H1 (cell line): ENCODE measurements around the gene DGKI. TPM values are rescaled to one million over a fixed set of nuclear protein-coding genes. Genes with fewer than 3 reads are reported as not detected.

Source experiments
- CTCF ChIA-PET: fragments of 300-600 bp; sonication (Branson Sonifier 250); formaldehyde crosslinking; loops from one replicate; lab custom pipeline; 2021; ENCODE audit not compliant: partially characterized antibody; lab: Charles Lee
- POLR2A ChIA-PET: fragments of 300-600 bp; sonication (Branson Sonifier 250); formaldehyde crosslinking; loops from one replicate; lab custom pipeline; 2021; ENCODE audit warnings: inconsistent platforms; ENCODE audit not compliant: partially characterized antibody; lab: Charles Lee
- DNase-seq, 2 experiments: peaks; one replicate each; pipeline versions ENCODE4 v3.0.0 to v3.0.0-alpha.2; 2010 to 2022; ENCODE audit warnings: low spot score in 2 of 2, low read depth in 1 of 2, mixed read lengths in 1 of 2
- FAIRE-seq: peaks from 2 replicates; lab custom pipeline; 2011; peaks lifted over from hg19 to GRCh38; lab: Jason Lieb, UNC
- H2AFZ ChIP-seq: 2 replicates; pipeline ENCODE4 v1.8.1; 2012; ENCODE audit warnings: low read length, inconsistent platforms
- H2AK5ac ChIP-seq: 2 replicates; pipeline ENCODE4 v1.6.1; 2013; ENCODE audit warnings: low read depth, low read length
- H2BK120ac ChIP-seq: replicated peaks from 2 replicates; pipeline ENCODE3; 2013; ENCODE audit warnings: low read depth, low read length, inconsistent platforms
- H2BK12ac ChIP-seq: 2 replicates; pipeline ENCODE4 v1.6.1; 2013; ENCODE audit warnings: low read depth, low read length
- H2BK15ac ChIP-seq: 2 replicates; pipeline ENCODE4 v1.6.1; 2013; ENCODE audit warnings: low read length
- H2BK20ac ChIP-seq: 2 replicates; pipeline ENCODE4 v1.6.1; 2013; ENCODE audit warnings: low read length
- H2BK5ac ChIP-seq: 2 replicates; pipeline ENCODE4 v1.6.1; 2013; ENCODE audit warnings: low read depth, low read length
- H3K14ac ChIP-seq: 2 replicates; pipeline ENCODE4 v1.6.1; 2013; ENCODE audit warnings: inconsistent platforms; ENCODE audit not compliant: insufficient read length
- H3K18ac ChIP-seq: 2 replicates; pipeline ENCODE4 v1.6.1; 2013; ENCODE audit warnings: low read length; ENCODE audit errors: extremely low read depth
- H3K23ac ChIP-seq: 2 replicates; pipeline ENCODE4 v1.6.1; 2013; ENCODE audit warnings: inconsistent platforms; ENCODE audit not compliant: insufficient read length
- H3K23me2 ChIP-seq: 2 replicates; pipeline ENCODE4 v1.6.1; 2013; ENCODE audit warnings: low read depth, low read length
- H3K27ac ChIP-seq: 2 replicates; pipeline ENCODE4 v1.6.1; 2011; ENCODE audit warnings: low read depth, low read length, inconsistent platforms
- H3K27me3 ChIP-seq, 4 experiments: replicated peaks in 1 of 4; 1 replicate in 1 of 4; 2 replicates in 3 of 4; pipeline versions ENCODE4 v1.6.1 to v1.8.1; 2011 to 2013; ENCODE audit warnings: low read length in 3 of 4, mild to moderate bottlenecking in 3 of 4, inconsistent platforms in 2 of 4, mixed read lengths in 2 of 4, moderate library complexity in 1 of 4; ENCODE audit not compliant: control insufficient read depth in 3 of 4, insufficient read depth in 3 of 4; ENCODE audit errors: extremely low read depth in 1 of 4
- H3K36me3 ChIP-seq, 4 experiments: 2 replicates each; pipeline versions ENCODE4 v1.6.1 to v1.8.1; 2011 to 2013; ENCODE audit warnings: mild to moderate bottlenecking in 4 of 4, low read length in 3 of 4, moderate library complexity in 2 of 4, control low read depth in 1 of 4, inconsistent platforms in 1 of 4; ENCODE audit not compliant: insufficient read depth in 4 of 4, control insufficient read depth in 2 of 4
- H3K4ac ChIP-seq: replicated peaks from 2 replicates; pipeline ENCODE3; 2013; ENCODE audit warnings: low read length, low read depth, mixed read lengths, inconsistent platforms; ENCODE audit not compliant: insufficient read length
- H3K4me1 ChIP-seq, 4 experiments: replicated peaks in 1 of 4; 1 replicate in 1 of 4; 2 replicates in 3 of 4; pipeline versions ENCODE4 v1.6.1 to v1.8.1; 2011 to 2013; ENCODE audit warnings: low read length in 3 of 4, inconsistent platforms in 2 of 4, mixed read lengths in 1 of 4; ENCODE audit not compliant: insufficient read depth in 4 of 4, control insufficient read depth in 3 of 4
- H3K4me2 ChIP-seq, 2 experiments: 2 replicates each; pipeline versions ENCODE4 v1.6.1 to v1.8.1; 2011 to 2013; ENCODE audit warnings: low read depth in 2 of 2, low read length in 2 of 2, control low read depth in 1 of 2, inconsistent platforms in 1 of 2, mild to moderate bottlenecking in 1 of 2; ENCODE audit not compliant: insufficient read depth in 1 of 2
- H3K4me3 ChIP-seq, 4 experiments: fragments of 200-600, 300-600 bp in 1 of 4; sonication (generic), shearing (Covaris generic), sonication (Bioruptor Twin) in 1 of 4; 2 replicates each; pipeline versions ENCODE4 v1.5.1 to v1.8.1; 2011 to 2016; ENCODE audit warnings: low read length in 4 of 4, low read depth in 3 of 4, control low read depth in 2 of 4, inconsistent platforms in 2 of 4, mild to moderate bottlenecking in 2 of 4, mixed read lengths in 1 of 4, moderate library complexity in 1 of 4; ENCODE audit not compliant: insufficient read depth in 2 of 4; ENCODE audit errors: extremely low read depth in 1 of 4
- H3K56ac ChIP-seq: replicated peaks from 2 replicates; pipeline ENCODE3; 2013; ENCODE audit warnings: low read depth, mild to moderate bottlenecking, mixed read lengths, low read length, inconsistent platforms; ENCODE audit not compliant: insufficient read length
- H3K79me1 ChIP-seq: 2 replicates; pipeline ENCODE4 v1.6.1; 2013; ENCODE audit warnings: low read depth, low read length, control low read depth
- H3K79me2 ChIP-seq, 2 experiments: 2 replicates each; pipeline versions ENCODE4 v1.6.1 to v1.8.1; 2012 to 2013; ENCODE audit warnings: low read length in 2 of 2, mild to moderate bottlenecking in 2 of 2, inconsistent platforms in 1 of 2; ENCODE audit not compliant: insufficient read depth in 2 of 2, control insufficient read depth in 1 of 2
- H3K9ac ChIP-seq, 4 experiments: replicated peaks in 1 of 4; 1 replicate in 1 of 4; 2 replicates in 3 of 4; pipeline versions ENCODE4 v1.6.1 to v1.8.1; 2011 to 2013; ENCODE audit warnings: low read depth in 3 of 4, low read length in 3 of 4, control low read depth in 2 of 4, mild to moderate bottlenecking in 2 of 4, moderate library complexity in 2 of 4, inconsistent platforms in 1 of 4; ENCODE audit errors: extremely low read depth in 1 of 4
- H3K9me3 ChIP-seq, 2 experiments: 2 replicates each; pipeline versions ENCODE4 v1.6.1 to v1.8.1; 2012 to 2013; ENCODE audit warnings: mild to moderate bottlenecking in 2 of 2, moderate library complexity in 2 of 2, control low read depth in 1 of 2, inconsistent platforms in 1 of 2, low read depth in 1 of 2, low read length in 1 of 2, mixed read lengths in 1 of 2; ENCODE audit not compliant: insufficient read depth in 2 of 2
- H4K20me1 ChIP-seq, 2 experiments: replicated peaks in 1 of 2; 2 replicates each; pipeline versions ENCODE3 to v1.8.1; 2011 to 2013; ENCODE audit warnings: inconsistent platforms in 2 of 2, low read length in 2 of 2, mild to moderate bottlenecking in 1 of 2; ENCODE audit not compliant: insufficient read depth in 2 of 2, control insufficient read depth in 1 of 2
- H4K5ac ChIP-seq: 2 replicates; pipeline ENCODE4 v1.6.1; 2013; ENCODE audit warnings: low read length, low read depth, mixed read lengths, inconsistent platforms; ENCODE audit not compliant: insufficient read length
- H4K8ac ChIP-seq: 2 replicates; pipeline ENCODE4 v1.8.0; 2013; ENCODE audit warnings: mild to moderate bottlenecking, moderate library complexity, low read length, inconsistent platforms; ENCODE audit not compliant: insufficient read depth; ENCODE audit errors: extremely low read depth
- H4K91ac ChIP-seq: replicated peaks from 2 replicates; pipeline ENCODE3; 2013; ENCODE audit warnings: low read length, mixed read lengths, inconsistent platforms; ENCODE audit not compliant: insufficient read length
- BRCA1 ChIP-seq: IDR thresholded peaks from 2 replicates; pipeline ENCODE4 v1.6.1; 2012; ENCODE audit warnings: low read depth, low read length, improper control_type of control experiment
- CEBPB ChIP-seq: IDR thresholded peaks from 2 replicates; pipeline ENCODE4 v1.6.1; 2012; ENCODE audit warnings: low read depth, low read length
- MAX ChIP-seq: IDR thresholded peaks from 2 replicates; pipeline ENCODE4 v1.6.1; 2012; ENCODE audit warnings: inconsistent platforms
- SIN3A ChIP-seq, 2 experiments: IDR thresholded peaks in 1 of 2; conservative IDR thresholded peaks in 1 of 2; 2 replicates each; pipeline ENCODE4 v1.6.1; 2011 to 2012; ENCODE audit warnings: low read length in 2 of 2, improper control_type of control experiment in 1 of 2, low read depth in 1 of 2, mild to moderate bottlenecking in 1 of 2
- SP1 ChIP-seq: IDR thresholded peaks from 2 replicates; pipeline ENCODE4 v1.6.1; 2011; ENCODE audit warnings: low read depth, low read length
- TEAD4 ChIP-seq: IDR thresholded peaks from 2 replicates; pipeline ENCODE4 v1.6.1; 2012; ENCODE audit warnings: low read depth, low read length, inconsistent platforms, mixed read lengths
- USF2 ChIP-seq: IDR thresholded peaks from 2 replicates; pipeline ENCODE4 v1.6.1; 2011; ENCODE audit warnings: low read length, improper control_type of control experiment
- WGBS, 2 experiments: shearing (Covaris generic) in 1 of 2; methylation state at CpG; one replicate each; pipeline versions ENCODE4 v1.1.6 to v1.1.7; 2013 to 2015; ENCODE audit warnings: low lambda C conversion rate in 2 of 2, mixed read lengths in 2 of 2, inconsistent platforms in 1 of 2, low coverage in 1 of 2, missing lambda C conversion rate in 1 of 2; ENCODE audit not compliant: insufficient replicate concordance in 2 of 2, insufficient coverage in 1 of 2, insufficient read length in 1 of 2; ENCODE audit errors: extremely low coverage in 1 of 2, missing lambda C conversion rate in 1 of 2; 5-methylcytosine and 5-hydroxymethylcytosine counted together
- polyA plus RNA-seq, 7 experiments: library from polyadenylated mRNA; depleted of rRNA in 3 of 7; stranded (reverse) in 5 of 7; unstranded in 2 of 7; fragments of >200 nt in 5 of 7; fragments of 200-250 nt in 2 of 7; gene quantifications; 1 replicate in 5 of 7; 2 replicates in 1 of 7; 4 replicates in 1 of 7; pipeline versions ENCODE4 v1.2.1 to v1.2.3, GENCODE V29; 2011 to 2013; ENCODE audit warnings: missing spikeins in 2 of 7, mixed read lengths in 2 of 7
- total RNA-seq: library from RNA; stranded (reverse); fragmentation: NEBNext Ultra II Directional; extraction: Animal tissue kit (Norgen Biotek cat#: 25700); gene quantifications from 2 replicates; pipeline ENCODE4 v1.2.1, GENCODE V29; 2021
- TF ChIP-seq, protein P1 (sequence below): IDR thresholded peaks from 2 replicates; pipeline ENCODE4 v1.6.1; 2012; ENCODE audit warnings: inconsistent platforms

DGKI gene
- total and polyA plus RNA-seq, 2 of the 8 experiments (the other 6 are each of a cell fraction or from before 2014, with no cell fraction given), result 0.20 to 0.71 TPM

DNA sequence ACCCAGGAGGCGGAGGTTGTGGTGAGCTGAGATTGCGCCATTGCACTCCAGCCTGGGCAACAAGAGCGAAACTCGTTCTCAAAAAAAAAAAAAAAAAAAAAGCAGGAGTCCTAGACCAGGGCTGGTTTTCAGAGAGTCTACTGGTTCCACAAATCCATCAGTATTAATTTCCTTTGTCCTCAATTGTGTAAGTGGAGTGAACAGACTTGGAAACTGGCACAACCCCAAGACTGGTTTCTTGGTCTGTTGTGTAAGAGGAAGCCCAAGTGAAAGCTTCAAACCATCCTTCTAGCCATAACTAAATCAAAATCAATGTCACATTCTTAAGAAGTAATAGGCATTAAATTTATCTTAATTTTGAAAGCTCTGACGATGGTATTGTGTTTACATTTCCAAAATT is 213.6 kb downstream of the DGKI start:
- Histone ChIP-seq H3K23me2 (no peaks in the 10 kb centered on the region; the same call in 1 of the 2 replicates), H3K27ac (no peak overlapping the region), H3K27me3 (no peaks in the 10 kb centered on the region), H3K56ac (no peak overlapping the region), H2BK12ac (no peak overlapping the region), H3K14ac (no peak overlapping the region), H3K4ac (no peak overlapping the region), H3K4me2 (no peak overlapping the region), H3K9me3 (no peaks in the 10 kb centered on the region), H4K5ac (no peak overlapping the region), H2BK120ac (no peak overlapping the region), H2BK5ac (no peak overlapping the region), H2BK20ac (no peak overlapping the region), H3K79me1 (no peaks in the 10 kb centered on the region), H3K4me1 (no peaks in the 10 kb centered on the region), H2AK5ac (no peak overlapping the region), H3K79me2 (no peaks in the 10 kb centered on the region), H4K20me1 (no peaks in the 10 kb centered on the region), H3K23ac (no peak overlapping the region), H2BK15ac (no peak overlapping the region), H4K91ac (no peak overlapping the region), H3K9ac (no peak overlapping the region), H3K18ac (no peak overlapping the region), H4K8ac (no peak overlapping the region), H2AFZ (no peak overlapping the region), H3K4me3 (no peak overlapping the region), H3K36me3 (no peaks in the 10 kb centered on the region)
- CTCF ChIA-PET, result interaction anchor here (1.0 to 1.9 kb wide), 4 partner anchors 8 to 230 kb away, joined by 3 to 7 read pairs (median 3); no protein-coding TSS in a partner anchor
- WGBS, 2 experiments, result 84% methylated on average over 2 of the region's 5 CpGs; no CpG with 5 or more reads in 1 of the 2 experiments
- FAIRE-seq (no peak), DNase-seq (no peak)
- POLR2A ChIA-PET, result no interaction called here
- no peak for TF ChIP-seq CEBPB
- TF ChIP-seq MAX, result no peak
- TF ChIP-seq USF2, result no peak
- TF ChIP-seq BRCA1, result no peak
- no peak for TF ChIP-seq TEAD4
- no peak for TF ChIP-seq SP1
- TF ChIP-seq, protein P1, sequence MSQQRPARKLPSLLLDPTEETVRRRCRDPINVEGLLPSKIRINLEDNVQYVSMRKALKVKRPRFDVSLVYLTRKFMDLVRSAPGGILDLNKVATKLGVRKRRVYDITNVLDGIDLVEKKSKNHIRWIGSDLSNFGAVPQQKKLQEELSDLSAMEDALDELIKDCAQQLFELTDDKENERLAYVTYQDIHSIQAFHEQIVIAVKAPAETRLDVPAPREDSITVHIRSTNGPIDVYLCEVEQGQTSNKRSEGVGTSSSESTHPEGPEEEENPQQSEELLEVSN, result no peak
- no peak for TF ChIP-seq SIN3A (conservative IDR thresholded peaks at IDR 0.05 in 1 of 2, IDR thresholded peaks at IDR 0.05 in 1 of 2; ENCODE audit: low read depth in 1 of 2, low read length in 2 of 2)
